ENCODE data around the gene AFTPH.
A peak's percentile ranks its signal among the peaks of the same experiment; 100 is the strongest.

Gene AFTPH

GRCh38 chr2:64523666-64524603, at the start of gene AFTPH:
AFTPH (plus strand) TSS chr2:64524328; CDS start chr2:64551475, 27,147 bp downstream.
- Histone ChIP-seq H3K9me3 (ENCODE audit: control insufficient read depth, insufficient read depth, low read depth, low read length) (no peaks in the 10 kb centered on the region), H3K4me3 (ENCODE audit: low read depth, low read length) (peak within 1 kb of the TSS; percentile 99), H3K27ac (ENCODE audit: extremely low read depth, low read depth, low read length) (peak within 1 kb of the TSS; percentile 80), H3K36me3 (ENCODE audit: control insufficient read depth in 2 of 2, insufficient read depth in 1 of 2, low read length in 2 of 2) (no peaks in the 10 kb centered on the region; a peak in 1 of 3 replicates), H3K4me1 (ENCODE audit: control insufficient read depth, insufficient read depth, low read length) (no peaks in the 10 kb centered on the region; the same call in 1 of the 2 replicates)
- POLR2A ChIA-PET: interaction anchor here (0.7 to 2.4 kb wide), 13 partner anchors 9 to 682 kb away, joined by 3 to 15 read pairs (median 4); partner anchors contain the start of genes CEP68, LGALSL, SERTAD2 and UGP2
- CTCF ChIA-PET: interaction anchor here (0.6 to 2.2 kb wide), 27 partner anchors 10 to 511 kb away, joined by 3 to 26 read pairs (median 4); no protein-coding TSS in a partner anchor
- TF ChIP-seq ZNF362 (tag by site-specific recombination; IDR thresholded peaks at IDR 0.05) (no peak), ZIC2 (tag by site-specific recombination; IDR thresholded peaks at IDR 0.05) (peak; percentile 36; the same call in 1 of the 2 replicates), ZNF184 (tag by site-specific recombination; IDR thresholded peaks at IDR 0.05) (no peak), ZBTB10 (tag by site-specific recombination; IDR thresholded peaks at IDR 0.05) (0 out of 2 replicates have a peak, but pooled peaks have one; percentile 29), ZBTB7A (tag by site-specific recombination; IDR thresholded peaks at IDR 0.05; ENCODE audit: low read depth) (peak; percentile 94), ZSCAN5A (tag by site-specific recombination; IDR thresholded peaks at IDR 0.05) (no peak), ZNF416 (tag by site-specific recombination; IDR thresholded peaks at IDR 0.05) (no peak), ZNF155 (tag by site-specific recombination; IDR thresholded peaks at IDR 0.05) (no peak), MEIS1 (CRISPR knock-in tag; IDR thresholded peaks at IDR 0.05; ENCODE audit: borderline replicate concordance) (no peak), RBAK (tag by site-specific recombination; IDR thresholded peaks at IDR 0.05) (no peak), MYNN (tag by site-specific recombination; IDR thresholded peaks at IDR 0.05; ENCODE audit: borderline replicate concordance) (no peak), ZNF501 (tag by site-specific recombination; IDR thresholded peaks at IDR 0.05) (peak; percentile 68), ZNF658 (tag by site-specific recombination; IDR thresholded peaks at IDR 0.05) (no peak), ZNF2 (tag by site-specific recombination; IDR thresholded peaks at IDR 0.05) (no peak), SP7 (tag by site-specific recombination; IDR thresholded peaks at IDR 0.05) (peak; percentile 56; the same call in 1 of the 2 replicates), ZNF600 (tag by site-specific recombination; IDR thresholded peaks at IDR 0.05) (peak; percentile 20; the same call in 1 of the 2 replicates), ZNF629 (tag by site-specific recombination; IDR thresholded peaks at IDR 0.05) (peak; percentile 76), ZBTB21 (tag by site-specific recombination; IDR thresholded peaks at IDR 0.05) (0 out of 2 replicates have a peak, but pooled peaks have one; percentile 34), HOXD13 (CRISPR knock-in tag; IDR thresholded peaks at IDR 0.05; ENCODE audit: borderline replicate concordance) (no peak), EGR2 (tag by site-specific recombination; IDR thresholded peaks at IDR 0.05; ENCODE audit: low read depth) (peak; percentile 99), ZFP69B (tag by site-specific recombination; IDR thresholded peaks at IDR 0.05) (no peak), ZNF704 (tag by site-specific recombination; IDR thresholded peaks at IDR 0.05) (no peak), HIC1 (tag by site-specific recombination; IDR thresholded peaks at IDR 0.05) (peak; percentile 98), ZBTB44 (tag by site-specific recombination; IDR thresholded peaks at IDR 0.05) (no peak)
